Measurements from ENCODE around the gene MAGED2.
"Not testable (repeated sequence)": the region's sequence is repeated elsewhere in the genome, so short reads cannot be mapped to it uniquely, and the experiment has no call there.

The MAGED2 gene

GRCh38 chrX:54826598-54826997 lies 19.1 kb downstream of the MAGED2 start:
- Mint-ChIP-seq H3K9me3 (peaks cover 0 to 2% of the 10 kb centered on the region in 2 donors), H3K36me3 (no peaks in the 10 kb centered on the region), H3K27me3 (peaks cover 0 to 8% of the 10 kb centered on the region in 2 donors), H3K4me3 (no peak overlapping the region), H3K27ac (no peak overlapping the region), H3K4me1 (no peaks in the 10 kb centered on the region)
- DNase-seq (no peak), ATAC-seq (replicated peaks) (no peak)

- ATAC-seq (replicated peaks), result no peak
- Mint-ChIP-seq H3K27me3 (peaks cover 36 to 47% of the 10 kb centered on the region in 2 donors), H3K4me1 (no peaks in the 10 kb centered on the region), H3K27ac (no peak overlapping the region), H3K4me3 (no peak overlapping the region), H3K9me3 (no peaks in the 10 kb centered on the region), H3K36me3 (no peaks in the 10 kb centered on the region)
- no peak for DNase-seq
These were observed 31.0 kb downstream of the MAGED2 start for GRCh38 chrX:54838583-54838982.

- H3K36me3 Mint-ChIP-seq; H3K9me3 Mint-ChIP-seq; H3K27ac Mint-ChIP-seq; H3K4me1 Mint-ChIP-seq; H3K4me3 Mint-ChIP-seq; ATAC-seq (replicated peaks); DNase-seq: not testable (repeated sequence)
- peaks cover 21 to 38% of the 10 kb centered on the region in 2 donors for H3K27me3 Mint-ChIP-seq
These were observed 33.8 kb downstream of the MAGED2 start for GRCh38 chrX:54841184-54841874.

- Mint-ChIP-seq H3K4me3 (no peak overlapping the region), H3K4me1 (no peaks in the 10 kb centered on the region), H3K36me3 (no peaks in the 10 kb centered on the region), H3K27me3 (peaks cover 11 to 28% of the 10 kb centered on the region in 2 donors), H3K27ac (no peak overlapping the region), H3K9me3 (peaks cover 1 to 3% of the 10 kb centered on the region in 2 donors)
- DNase-seq, result no peak
- no peak for ATAC-seq (replicated peaks)
These were observed 35.1 kb downstream of the MAGED2 start for GRCh38 chrX:54842607-54843006.

GRCh38 chrX:54843050-54843449 lies 35.5 kb downstream of the MAGED2 start:
- Mint-ChIP-seq H3K4me1 (no peaks in the 10 kb centered on the region), H3K27ac (no peak overlapping the region), H3K9me3 (peaks cover 1 to 3% of the 10 kb centered on the region in 2 donors), H3K4me3 (no peak overlapping the region), H3K27me3 (peaks cover 7 to 24% of the 10 kb centered on the region in 2 donors), H3K36me3 (no peaks in the 10 kb centered on the region)
- DNase-seq, result no peak
- no peak for ATAC-seq (replicated peaks)

GRCh38 chrX:54847700-54848099 lies 40.2 kb downstream of the MAGED2 start:
- not testable (repeated sequence) for DNase-seq; H3K27me3 Mint-ChIP-seq; H3K36me3 Mint-ChIP-seq; H3K27ac Mint-ChIP-seq; ATAC-seq (replicated peaks); H3K9me3 Mint-ChIP-seq; H3K4me3 Mint-ChIP-seq; H3K4me1 Mint-ChIP-seq

- Mint-ChIP-seq H3K27me3 (peaks cover 0 to 17% of the 10 kb centered on the region in 2 donors), H3K27ac (no peak overlapping the region), H3K4me3 (no peak overlapping the region), H3K36me3 (no peaks in the 10 kb centered on the region), H3K4me1 (peaks cover 4 to 7% of the 10 kb centered on the region in 2 donors), H3K9me3 (peaks cover 6 to 9% of the 10 kb centered on the region in 2 donors)
- DNase-seq (no peak), ATAC-seq (replicated peaks) (no peak)
These were observed 57.7 kb downstream of the MAGED2 start for GRCh38 chrX:54865208-54865607.
